Activated CD4-positive, alpha-beta T cell treated with anti-CD3 and anti-CD28 coated beads for 36 hours (primary cell): Measurements from ENCODE around the gene MFAP4. TPM values are rescaled to one million over a fixed set of nuclear protein-coding genes. Genes with fewer than 3 reads are reported as not detected.

Experiments used
- ATAC-seq: fragments of 200-7000 bp; cut with Tn5 transposase; one replicate; pipeline ENCODE4 v1.10.0; 2021; ENCODE audit warnings: mild to moderate bottlenecking, moderate library complexity
- CTCF ChIA-PET: fragments of 350-600 bp; sonication (Branson Sonifier 250); formaldehyde crosslinking; loops from one replicate; lab custom pipeline; 2021; ENCODE audit warnings: antibody characterized with exemption; lab: Charles Lee
- POLR2A ChIA-PET: fragments of 350-600 bp; sonication (Branson Sonifier 250); formaldehyde crosslinking; loops from one replicate; lab custom pipeline; 2021; ENCODE audit warnings: antibody characterized with exemption, inconsistent platforms; lab: Charles Lee
- DNase-seq: peaks from one replicate; pipeline ENCODE4 v3.0.0-alpha.2; 2020
- H3K27ac Mint-ChIP-seq: one replicate; pipeline ENCODE4 v1.8.0; 2021; ENCODE audit warnings: mixed read lengths
- H3K27me3 Mint-ChIP-seq: one replicate; pipeline ENCODE4 v1.8.0; 2021; ENCODE audit warnings: mixed read lengths
- H3K36me3 Mint-ChIP-seq: one replicate; pipeline ENCODE4 v1.8.0; 2021; ENCODE audit warnings: low read depth, mixed read lengths
- H3K4me1 Mint-ChIP-seq: one replicate; pipeline ENCODE4 v1.8.0; 2021; ENCODE audit warnings: mixed read lengths
- H3K4me3 Mint-ChIP-seq: one replicate; pipeline ENCODE4 v1.8.0; 2021; ENCODE audit warnings: mild to moderate bottlenecking, moderate library complexity, mixed read lengths
- H3K9me3 Mint-ChIP-seq: one replicate; pipeline ENCODE4 v1.8.0; 2021; ENCODE audit warnings: low read depth, mixed read lengths
- intact Hi-C, 2 experiments: fragments of 100-400 bp; cut with DNase I in 1 of 2; cut with micrococcal nuclease in 1 of 2; formaldehyde crosslinking; loops; one replicate each; pipeline versions ENCODE4 v1.14.2 to v1.15.1; 2022 to 2024; cut with DNase I, micrococcal nuclease
- microRNA-seq: library from miRNA; unstranded; fragments of <30 nt; microRNA quantifications from one replicate; pipeline ENCODE4 v1.2.0, GENCODE V29; 2021; ENCODE audit warnings: borderline replicate concordance
- total RNA-seq, 2 experiments: library from RNA; stranded (reverse); gene quantifications; one replicate each; pipeline ENCODE4 v1.2.3, GENCODE V29; 2021

MFAP4 gene
- total RNA-seq, 2 experiments from 2014 or later: not detected

DNA sequence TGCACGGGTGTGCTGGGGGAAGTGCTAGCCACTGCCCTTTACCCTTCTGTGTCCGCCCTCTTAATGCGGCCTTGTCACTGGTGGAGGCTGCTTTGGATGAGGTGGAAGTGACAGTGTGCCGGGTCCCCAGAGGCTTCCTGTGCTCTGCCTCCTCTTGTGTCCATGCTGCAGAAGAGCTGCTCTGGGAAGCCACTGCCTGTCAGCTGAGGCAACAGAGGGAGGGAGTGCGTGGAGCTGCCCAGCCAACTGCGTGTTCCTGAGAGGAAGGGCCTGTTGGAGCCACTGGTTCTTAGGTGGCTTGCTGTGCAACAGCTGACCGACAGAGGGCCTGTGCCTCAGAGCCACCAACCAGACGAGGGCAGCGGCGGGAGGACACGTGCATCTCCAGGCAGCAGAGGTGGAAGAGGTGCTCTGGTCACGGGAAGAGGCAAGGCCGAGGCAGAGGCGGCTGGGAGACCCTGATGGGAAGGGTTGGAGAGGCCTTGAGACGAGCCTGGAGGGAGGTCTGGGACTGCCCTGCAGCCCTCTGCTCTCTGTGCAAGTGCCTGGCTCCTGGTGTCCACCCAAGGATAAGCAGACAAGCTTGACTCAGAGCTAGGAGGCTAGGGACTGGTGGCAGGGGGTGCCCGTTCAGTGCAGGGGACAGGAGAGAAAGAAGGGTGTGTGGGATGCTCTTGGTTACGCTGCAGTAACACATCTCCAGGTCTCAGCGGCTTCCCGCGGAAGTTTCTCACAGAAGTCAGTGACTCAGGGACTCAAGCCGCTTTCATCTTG is 49.9 kb downstream of the MFAP4 start:
- Mint-ChIP-seq H3K4me3 (no peak overlapping the region), H3K27me3 (peaks cover 18% of the 10 kb centered on the region), H3K36me3 (no peaks in the 10 kb centered on the region), H3K27ac (no peak overlapping the region), H3K4me1 (peaks cover 4% of the 10 kb centered on the region), H3K9me3 (no peaks in the 10 kb centered on the region)
- ATAC-seq (no peak), DNase-seq (no peak)
- ChIA-PET CTCF (interaction anchor here (0.5 to 2.8 kb wide), 3 partner anchors 8 to 82 kb away, joined by 3 to 15 read pairs (median 4); no protein-coding TSS in a partner anchor), POLR2A (interaction anchor here (0.6 kb wide), 1 partner anchor 30 kb away, joined by 5 read pairs; no protein-coding TSS in a partner anchor)
- intact Hi-C loops: loop anchor here in 1 of 2 experiments (5.0 kb wide), 1 partner anchor 75 kb away; no protein-coding TSS in a partner anchor

- Mint-ChIP-seq H3K4me3 (no peak overlapping the region), H3K36me3 (no peaks in the 10 kb centered on the region), H3K9me3 (no peaks in the 10 kb centered on the region), H3K4me1 (peaks cover 4% of the 10 kb centered on the region), H3K27me3 (peaks cover 12% of the 10 kb centered on the region), H3K27ac (no peak overlapping the region)
- CTCF ChIA-PET: no interaction called here
- POLR2A ChIA-PET: no interaction called here
- intact Hi-C loops: loop anchor here in 1 of 2 experiments (5.0 kb wide), 1 partner anchor 74 kb away; no protein-coding TSS in a partner anchor
- DNase-seq: no peak
- no peak for ATAC-seq
These were observed 50.9 kb downstream of the MFAP4 start for GRCh38 chr17:19335951-19336631.

DNA sequence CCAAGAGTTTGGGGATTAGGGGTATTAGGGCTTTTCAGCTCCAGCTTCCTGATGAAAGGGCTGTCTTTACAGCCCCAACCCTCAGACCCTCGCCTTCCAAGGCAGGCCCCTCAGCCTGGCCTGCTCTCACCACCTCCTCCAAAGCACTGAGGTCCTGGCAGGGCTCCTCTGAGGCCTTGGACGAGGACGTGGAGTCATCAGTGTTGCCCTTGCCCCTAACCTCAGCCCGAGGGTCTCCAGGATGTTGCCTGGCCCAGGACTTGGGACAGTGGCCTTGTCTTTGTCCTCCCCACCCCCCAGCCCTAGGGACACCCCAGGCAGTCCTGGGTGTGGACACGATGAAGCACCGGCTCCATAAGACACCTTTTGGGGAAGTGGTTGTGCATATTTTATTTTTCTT is 52.7 kb downstream of the MFAP4 start:
- peaks cover 12% of the 10 kb centered on the region for H3K27me3 Mint-ChIP-seq
- CTCF ChIA-PET: no interaction called here
- H3K4me3 Mint-ChIP-seq: no peak overlapping the region

DNA sequence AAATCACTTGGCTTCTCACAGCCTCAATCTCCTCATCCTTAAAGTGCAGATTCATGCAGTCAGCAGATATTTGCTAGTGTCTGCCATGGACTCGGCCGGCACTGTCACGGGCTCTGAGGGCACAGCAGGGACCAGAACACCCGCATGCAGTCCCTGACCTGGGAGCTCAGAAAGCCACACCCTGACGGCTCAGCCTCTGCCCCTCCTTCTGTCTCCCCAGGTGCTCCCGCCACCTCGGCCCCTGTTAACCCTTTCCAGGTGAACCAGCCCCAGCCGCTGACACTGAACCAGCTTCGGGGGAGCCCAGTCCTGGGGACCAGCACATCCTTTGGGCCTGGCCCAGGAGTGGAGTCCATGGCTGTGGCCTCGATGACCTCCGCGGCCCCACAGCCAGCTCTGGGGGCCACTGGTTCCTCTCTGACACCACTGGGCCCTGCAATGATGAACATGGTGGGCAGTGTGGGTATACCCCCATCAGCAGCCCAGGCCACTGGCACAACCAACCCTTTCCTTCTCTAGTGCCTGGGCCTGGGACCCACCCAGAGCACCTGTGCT is 53.2 kb downstream of the MFAP4 start:
- Mint-ChIP-seq H3K9me3 (no peaks in the 10 kb centered on the region), H3K36me3 (no peaks in the 10 kb centered on the region), H3K27ac (no peak overlapping the region), H3K4me3 (no peak overlapping the region), H3K4me1 (peaks cover 4% of the 10 kb centered on the region), H3K27me3 (peaks cover 12% of the 10 kb centered on the region)
- DNase-seq (no peak), ATAC-seq (no peak)
- POLR2A ChIA-PET: no interaction called here
- intact Hi-C loops: no loop called here
- CTCF ChIA-PET: interaction anchor here (0.7 kb wide), 1 partner anchor 19 kb away, joined by 3 read pairs; no protein-coding TSS in a partner anchor

More for the DNA sequence above, 52.7 kb downstream of the MFAP4 start:
- ATAC-seq: no peak
- Mint-ChIP-seq H3K4me1 (peaks cover 4% of the 10 kb centered on the region), H3K36me3 (no peaks in the 10 kb centered on the region), H3K27ac (no peak overlapping the region), H3K9me3 (no peaks in the 10 kb centered on the region)
- intact Hi-C loops: no loop called here
- DNase-seq: no peak
- POLR2A ChIA-PET: no interaction called here

Small RNA genes lying within 50 kb of the gene (microRNA-seq; reads per million reads assigned to microRNA genes)
- 294 reads per million, percentile 75 among the genes with 10 or more reads in this experiment for gene MIR1180

Other genes starting within 250 kb of the MFAP4 start
- gene EPN2, start 149.8 kb downstream of the MFAP4 start, total RNA-seq: 1 to 10 TPM; 6.8 to 8.2 TPM
- 1 to 10 TPM; 7.4 to 7.8 TPM for gene B9D1, start 24.5 kb downstream of the MFAP4 start, total RNA-seq
- 10 to 100 TPM; 19.0 to 20.8 TPM for gene MAPK7, start 8.7 kb downstream of the MFAP4 start, total RNA-seq
- under 1 TPM; 0.26 to 0.55 TPM for gene RNF112, start 24.0 kb upstream of the MFAP4 start, total RNA-seq
- under 1 TPM in 1 of 2 experiments, not detected in 1; 0.25 TPM for gene SLC47A1, start 146.7 kb upstream of the MFAP4 start, total RNA-seq